Activated CD8-positive, alpha-beta memory T cell treated with anti-CD3 and anti-CD28 coated beads, Interleukin-2, amount 10 ng/mL, durations not matched to agents 7 days and 5 days (primary cell): ENCODE measurements around the gene JPH2. TPM values are rescaled to one million over a fixed set of nuclear protein-coding genes. Genes with fewer than 3 reads are reported as not detected.

Experiments used
- ATAC-seq: fragments of 150-1000 bp; cut with Tn5 transposase; one replicate; pipeline ENCODE4 v1.10.0; 2021; ENCODE audit warnings: moderate library complexity
- CTCF ChIA-PET: fragments of 350-600 bp; sonication (Branson Sonifier 250); formaldehyde crosslinking; loops from one replicate; lab custom pipeline; 2021; ENCODE audit warnings: antibody characterized with exemption; lab: Charles Lee
- DNase-seq: peaks from one replicate; pipeline ENCODE4 v3.0.0-alpha.2; 2020
- H3K27ac Mint-ChIP-seq: one replicate; pipeline ENCODE4 v1.8.0; 2021; ENCODE audit warnings: mild to moderate bottlenecking, mixed read lengths
- H3K27me3 Mint-ChIP-seq: one replicate; pipeline ENCODE4 v1.8.0; 2021; ENCODE audit warnings: mixed read lengths
- H3K36me3 Mint-ChIP-seq: one replicate; pipeline ENCODE4 v1.8.0; 2021; ENCODE audit warnings: mild to moderate bottlenecking, mixed read lengths
- H3K4me1 Mint-ChIP-seq: one replicate; pipeline ENCODE4 v1.8.0; 2021; ENCODE audit warnings: mixed read lengths
- H3K4me3 Mint-ChIP-seq: one replicate; pipeline ENCODE4 v1.8.0; 2021; ENCODE audit warnings: mild to moderate bottlenecking, moderate library complexity, mixed read lengths
- H3K9me3 Mint-ChIP-seq: one replicate; pipeline ENCODE4 v1.8.0; 2022; ENCODE audit warnings: low read depth, mixed read lengths
- total RNA-seq, 2 experiments: library from RNA; stranded (reverse); gene quantifications; one replicate each; pipeline ENCODE4 v1.2.3, GENCODE V29; 2021

Gene JPH2
- total RNA-seq, 2 experiments from 2014 or later, result not detected

- no peak overlapping the region for H3K4me3 Mint-ChIP-seq
- H3K4me1 Mint-ChIP-seq, result peaks cover 28% of the 10 kb centered on the region
- DNase-seq, result no peak
- ATAC-seq, result no peak
- no peaks in the 10 kb centered on the region for H3K27me3 Mint-ChIP-seq
- CTCF ChIA-PET, result interaction anchor here (10.1 kb wide), 1 partner anchor 90 kb away, joined by 386 read pairs; the partner anchor contains the start of gene FITM2
- no peak overlapping the region for H3K27ac Mint-ChIP-seq
- H3K36me3 Mint-ChIP-seq, result no peaks in the 10 kb centered on the region
- H3K9me3 Mint-ChIP-seq, result no peaks in the 10 kb centered on the region
These were observed 35.0 kb upstream of the JPH2 start for GRCh38 chr20:44222027-44222426.

- Mint-ChIP-seq H3K27me3 (no peaks in the 10 kb centered on the region), H3K36me3 (no peaks in the 10 kb centered on the region), H3K9me3 (no peaks in the 10 kb centered on the region), H3K4me3 (no peak overlapping the region), H3K27ac (no peak overlapping the region), H3K4me1 (peaks cover 31% of the 10 kb centered on the region)
- CTCF ChIA-PET, result interaction anchor here (10.1 kb wide), 1 partner anchor 91 kb away, joined by 386 read pairs; the partner anchor contains the start of gene FITM2
- ATAC-seq (no peak), DNase-seq (no peak)
These were observed 34.5 kb upstream of the JPH2 start for GRCh38 chr20:44221368-44221954.

GRCh38 chr20:44219791-44220190 lies 32.8 kb upstream of the JPH2 start:
- Mint-ChIP-seq H3K9me3 (no peaks in the 10 kb centered on the region), H3K27ac (no peak overlapping the region)
- no peak for DNase-seq

GRCh38 chr20:44219170-44219730 lies 32.3 kb upstream of the JPH2 start:
- Mint-ChIP-seq H3K27ac (peak overlapping the region; percentile 30), H3K36me3 (no peaks in the 10 kb centered on the region), H3K4me3 (peak overlapping the region; percentile 5), H3K4me1 (peaks cover 40% of the 10 kb centered on the region), H3K9me3 (no peaks in the 10 kb centered on the region), H3K27me3 (peaks cover 2% of the 10 kb centered on the region)
- ATAC-seq (no peak), DNase-seq (no peak)
- CTCF ChIA-PET, result interaction anchor here (0.8 to 10.1 kb wide), 16 partner anchors 7 to 390 kb away, joined by 3 to 386 read pairs (median 6); partner anchors contain the start of genes FITM2 and TTPAL

More at GRCh38 chr20:44219791-44220190, 32.8 kb upstream of the JPH2 start:
- Mint-ChIP-seq H3K4me3 (no peak overlapping the region), H3K36me3 (no peaks in the 10 kb centered on the region), H3K27me3 (peaks cover 2% of the 10 kb centered on the region), H3K4me1 (peaks cover 40% of the 10 kb centered on the region)
- CTCF ChIA-PET, result interaction anchor here (0.8 to 10.1 kb wide), 3 partner anchors 8 to 107 kb away, joined by 3 to 386 read pairs (median 3); partner anchors contain the start of gene FITM2
- no peak for ATAC-seq

- ATAC-seq (peak; percentile 46), DNase-seq (peak; percentile 75)
- peaks cover 40% of the 10 kb centered on the region for H3K4me1 Mint-ChIP-seq
- H3K9me3 Mint-ChIP-seq, result no peaks in the 10 kb centered on the region
- CTCF ChIA-PET, result interaction anchor here (0.8 to 10.1 kb wide), 18 partner anchors 11 to 391 kb away, joined by 3 to 386 read pairs (median 6); partner anchors contain the start of genes FITM2 and TTPAL
- peak overlapping the region; percentile 60 for H3K4me3 Mint-ChIP-seq
- H3K36me3 Mint-ChIP-seq, result no peaks in the 10 kb centered on the region
- H3K27me3 Mint-ChIP-seq, result peaks cover 2% of the 10 kb centered on the region
- peak overlapping the region; percentile 76 for H3K27ac Mint-ChIP-seq
These were observed 31.5 kb upstream of the JPH2 start for GRCh38 chr20:44218446-44218845.

- DNase-seq (peak; percentile 80), ATAC-seq (peak; percentile 62)
- Mint-ChIP-seq H3K4me3 (peak overlapping the region; percentile 60), H3K9me3 (no peaks in the 10 kb centered on the region), H3K27ac (peak overlapping the region; percentile 76), H3K36me3 (no peaks in the 10 kb centered on the region), H3K27me3 (peaks cover 2% of the 10 kb centered on the region), H3K4me1 (peaks cover 40% of the 10 kb centered on the region)
- CTCF ChIA-PET, result interaction anchor here (0.8 to 10.1 kb wide), 37 partner anchors 9 to 465 kb away, joined by 3 to 386 read pairs (median 5); partner anchors contain the start of gene FITM2
These were observed 30.5 kb upstream of the JPH2 start for GRCh38 chr20:44217342-44218092.

- no peak for ATAC-seq
- Mint-ChIP-seq H3K4me3 (no peak overlapping the region), H3K36me3 (no peaks in the 10 kb centered on the region), H3K27ac (no peak overlapping the region), H3K27me3 (peaks cover 2% of the 10 kb centered on the region), H3K9me3 (no peaks in the 10 kb centered on the region), H3K4me1 (peaks cover 55% of the 10 kb centered on the region)
- peak; percentile 84 for DNase-seq
- CTCF ChIA-PET, result interaction anchor here (0.7 to 10.1 kb wide), 17 partner anchors 11 to 570 kb away, joined by 3 to 386 read pairs (median 4); partner anchors contain the start of genes FITM2 and TTPAL
These were observed 28.1 kb upstream of the JPH2 start for GRCh38 chr20:44215125-44215524.

- no peak for ATAC-seq
- Mint-ChIP-seq H3K4me1 (peaks cover 53% of the 10 kb centered on the region), H3K9me3 (no peaks in the 10 kb centered on the region), H3K36me3 (no peaks in the 10 kb centered on the region), H3K27me3 (peaks cover 2% of the 10 kb centered on the region), H3K27ac (no peak overlapping the region), H3K4me3 (no peak overlapping the region)
- CTCF ChIA-PET, result interaction anchor here (1.7 to 10.1 kb wide), 4 partner anchors 98 to 398 kb away, joined by 4 to 386 read pairs (median 66); partner anchors contain the start of gene FITM2
- no peak for DNase-seq
These were observed 25.8 kb upstream of the JPH2 start for GRCh38 chr20:44212792-44213191.

GRCh38 chr20:44211177-44212039 lies 24.4 kb upstream of the JPH2 start:
- H3K36me3 Mint-ChIP-seq, result peaks cover 3% of the 10 kb centered on the region
- CTCF ChIA-PET, result interaction anchor here (0.7 to 8.3 kb wide), 9 partner anchors 8 to 674 kb away, joined by 3 to 116 read pairs (median 4); partner anchors contain the start of genes FITM2 and YWHAB
- peak overlapping the region; percentile 91 for H3K27ac Mint-ChIP-seq
- ATAC-seq (no peak), DNase-seq (no peak)
- peaks cover 51% of the 10 kb centered on the region for H3K4me1 Mint-ChIP-seq
- peak overlapping the region; percentile 94 for H3K4me3 Mint-ChIP-seq
- H3K9me3 Mint-ChIP-seq, result no peaks in the 10 kb centered on the region
- peaks cover 2% of the 10 kb centered on the region for H3K27me3 Mint-ChIP-seq

GRCh38 chr20:44210406-44211176 lies 23.6 kb upstream of the JPH2 start, which contains the start of gene OSER1:
Gene OSER1, minus strand, starts transcription at chr20:44210771. Its CDS starts 3,814 bp downstream, at chr20:44206957.
- peak within 1 kb of the TSS; percentile 91 for H3K27ac Mint-ChIP-seq
- peaks cover 51% of the 10 kb centered on the region for H3K4me1 Mint-ChIP-seq

GRCh38 chr20:44209686-44210405 lies 22.9 kb upstream of the JPH2 start:
- Mint-ChIP-seq H3K9me3 (no peaks in the 10 kb centered on the region), H3K36me3 (peaks cover 13% of the 10 kb centered on the region), H3K4me3 (peak overlapping the region; percentile 94), H3K27me3 (no peaks in the 10 kb centered on the region), H3K4me1 (peaks cover 44% of the 10 kb centered on the region), H3K27ac (peak overlapping the region; percentile 91)
- CTCF ChIA-PET, result interaction anchor here (0.9 to 3.0 kb wide), 4 partner anchors 8 to 101 kb away, joined by 3 to 10 read pairs (median 6); partner anchors contain the start of gene FITM2
- ATAC-seq (no peak), DNase-seq (peak; percentile 50)

More at GRCh38 chr20:44210406-44211176, 23.6 kb upstream of the JPH2 start, which contains the start of gene OSER1:
- no peaks in the 10 kb centered on the region for H3K9me3 Mint-ChIP-seq
- H3K27me3 Mint-ChIP-seq, result peaks cover 2% of the 10 kb centered on the region
- DNase-seq (peak; percentile 99), ATAC-seq (peak; percentile 90)
- H3K36me3 Mint-ChIP-seq, result peaks cover 9% of the 10 kb centered on the region
- peak within 1 kb of the TSS; percentile 94 for H3K4me3 Mint-ChIP-seq
- CTCF ChIA-PET, result interaction anchor here (0.7 to 1.4 kb wide), 4 partner anchors 8 to 176 kb away, joined by 3 to 9 read pairs (median 3); partner anchors contain the start of gene FITM2
